PC-3 (cell line): ENCODE results near the gene GGT5. TPM values are rescaled to one million over a fixed set of nuclear protein-coding genes. Genes with fewer than 3 reads are reported as not detected.

ENCODE experiments used
- ATAC-seq: fragments of 200-7000 bp; cut with Tn5 transposase; 2 replicates; pipeline ENCODE4 v1.9.1; 2020; ENCODE audit warnings: mild to moderate bottlenecking, moderate library complexity
- BruUV-seq: library from RNA; stranded (reverse); fragments of 400-500 nt; replicated peaks from 2 replicates; lab custom pipeline; 2021; lab: Mats Ljungman, UMichigan
- CTCF ChIA-PET: fragments of 300-600 bp; sonication (Branson Sonifier 250); formaldehyde crosslinking; loops from one replicate; lab custom pipeline; 2022; ENCODE audit warnings: antibody characterized with exemption; lab: Charles Lee
- POLR2A ChIA-PET: fragments of 300-600 bp; sonication (Branson Sonifier 250); formaldehyde crosslinking; loops from one replicate; lab custom pipeline; 2022; ENCODE audit warnings: antibody characterized with exemption; ENCODE audit not compliant: unreplicated experiment; lab: Charles Lee
- DNase-seq: peaks from one replicate; pipeline ENCODE4 v3.0.0-alpha.2; 2015
- H2AFZ ChIP-seq: fragments of 300-600 bp; sonication (generic); 2 replicates; pipeline ENCODE4 v1.6.0; 2016; ENCODE audit warnings: antibody characterized with exemption, low read length
- H3F3A ChIP-seq: fragments of 300-600 bp; sonication (generic); one replicate; pipeline ENCODE4 v1.6.0; 2017; ENCODE audit warnings: antibody characterized with exemption, low read length, control low read depth, mild to moderate bottlenecking; ENCODE audit not compliant: unreplicated experiment
- H3K27ac ChIP-seq: fragments of 300-600 bp; sonication (generic); 2 replicates; pipeline ENCODE4 v1.5.1; 2016; ENCODE audit warnings: mild to moderate bottlenecking, low read length
- H3K27me3 ChIP-seq: fragments of 300-600 bp; sonication (generic); 2 replicates; pipeline ENCODE4 v1.6.1; 2016; ENCODE audit warnings: low read length, mixed read lengths
- H3K36me3 ChIP-seq: fragments of 300-600 bp; sonication (generic); 2 replicates; pipeline ENCODE4 v1.6.1; 2016; ENCODE audit warnings: low read depth, mixed run types, low read length, mixed read lengths
- H3K4me1 ChIP-seq: fragments of 300-600 bp; sonication (generic); 2 replicates; pipeline ENCODE4 v1.5.1; 2016; ENCODE audit warnings: low read length; ENCODE audit not compliant: insufficient read depth
- H3K4me2 ChIP-seq: fragments of 300-600 bp; sonication (generic); 2 replicates; pipeline ENCODE4 v1.6.0; 2016; ENCODE audit warnings: low read length
- H3K4me3 ChIP-seq: fragments of 300-600 bp; sonication (generic); 2 replicates; pipeline ENCODE4 v1.5.1; 2016; ENCODE audit warnings: mild to moderate bottlenecking, low read length, mixed read lengths
- H3K79me2 ChIP-seq: fragments of 300-600 bp; sonication (generic); 2 replicates; pipeline ENCODE4 v1.6.1; 2017; ENCODE audit warnings: low read length, mixed read lengths
- H3K9ac ChIP-seq: fragments of 300-600 bp; sonication (generic); 2 replicates; pipeline ENCODE4 v1.6.0; 2016; ENCODE audit warnings: mild to moderate bottlenecking, low read length
- H3K9me2 ChIP-seq: fragments of 300-600 bp; sonication (generic); replicated peaks from 2 replicates; pipeline ENCODE4 v1.6.1; 2016; ENCODE audit warnings: mixed run types, low read length, mixed read lengths
- H3K9me3 ChIP-seq: fragments of 300-600 bp; sonication (generic); 2 replicates; pipeline ENCODE4 v1.6.1; 2016; ENCODE audit warnings: low read length, mixed read lengths
- H4K20me1 ChIP-seq: fragments of 300-600 bp; sonication (generic); 2 replicates; pipeline ENCODE4 v1.6.1; 2016; ENCODE audit warnings: low read length, mixed read lengths
- EZH2 ChIP-seq: fragments of 300-600 bp; sonication (generic); IDR thresholded peaks from one replicate; pipeline ENCODE4 v1.6.1; 2017; ENCODE audit warnings: antibody characterized with exemption, mild to moderate bottlenecking, low read length; ENCODE audit not compliant: unreplicated experiment
- intact Hi-C: fragments of 100-400 bp; cut with micrococcal nuclease; formaldehyde crosslinking; loops from 2 replicates; pipeline ENCODE4 v1.9.0; 2023
- total RNA-seq: library from RNA; depleted of rRNA; stranded (reverse); fragments of >200 nt; gene quantifications from 2 replicates; pipeline ENCODE4 v1.2.3, GENCODE V29; 2014; rRNA removed
- TF ChIP-seq, protein P1 (sequence below): fragments of 300-600 bp; sonication (generic); conservative IDR thresholded peaks from 2 replicates; pipeline ENCODE4 v1.5.1; 2017; ENCODE audit warnings: antibody characterized with exemption, low read depth, mild to moderate bottlenecking, low read length

Gene GGT5
- total RNA-seq, 1 experiment from 2014 or later, result 0.04 TPM

DNA sequence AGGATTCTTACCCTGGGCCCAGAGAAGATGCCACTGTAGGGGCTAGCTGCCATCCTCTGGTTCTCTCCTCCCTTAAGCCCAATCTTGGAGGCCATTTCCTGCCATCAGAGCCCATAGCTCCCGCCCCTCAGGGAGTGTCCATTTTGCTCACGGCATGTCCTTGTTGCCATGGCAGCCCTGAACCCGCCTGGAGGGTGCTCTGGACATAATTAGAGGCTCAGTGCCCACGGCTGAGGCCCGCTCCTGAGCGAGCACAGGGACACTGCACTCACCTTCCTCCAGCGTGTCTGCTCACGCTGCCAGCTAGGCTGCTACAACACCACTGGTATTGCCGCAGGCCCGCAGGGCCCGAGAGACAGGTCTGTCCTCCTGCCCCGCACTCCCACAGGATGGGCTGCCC lies 74.7 kb downstream of the GGT5 start:
- POLR2A ChIA-PET, result no interaction called here

More for the DNA sequence above, 74.7 kb downstream of the GGT5 start:
- Histone ChIP-seq H3K27me3 (no peaks in the 10 kb centered on the region), H4K20me1 (no peaks in the 10 kb centered on the region), H2AFZ (no peak overlapping the region), H3K36me3 (no peaks in the 10 kb centered on the region), H3K9me3 (no peaks in the 10 kb centered on the region), H3K27ac (no peak overlapping the region), H3K9me2 (no peaks in the 10 kb centered on the region), H3K4me1 (peaks cover 6% of the 10 kb centered on the region; the same call in 1 of the 2 replicates), H3K4me3 (no peak overlapping the region), H3K9ac (no peak overlapping the region), H3F3A (no peaks in the 10 kb centered on the region), H3K79me2 (no peaks in the 10 kb centered on the region), H3K4me2 (no peak overlapping the region)
- ATAC-seq (no peak), DNase-seq (no peak)
- TF ChIP-seq EZH2, result no peak
- TF ChIP-seq, protein P1, sequence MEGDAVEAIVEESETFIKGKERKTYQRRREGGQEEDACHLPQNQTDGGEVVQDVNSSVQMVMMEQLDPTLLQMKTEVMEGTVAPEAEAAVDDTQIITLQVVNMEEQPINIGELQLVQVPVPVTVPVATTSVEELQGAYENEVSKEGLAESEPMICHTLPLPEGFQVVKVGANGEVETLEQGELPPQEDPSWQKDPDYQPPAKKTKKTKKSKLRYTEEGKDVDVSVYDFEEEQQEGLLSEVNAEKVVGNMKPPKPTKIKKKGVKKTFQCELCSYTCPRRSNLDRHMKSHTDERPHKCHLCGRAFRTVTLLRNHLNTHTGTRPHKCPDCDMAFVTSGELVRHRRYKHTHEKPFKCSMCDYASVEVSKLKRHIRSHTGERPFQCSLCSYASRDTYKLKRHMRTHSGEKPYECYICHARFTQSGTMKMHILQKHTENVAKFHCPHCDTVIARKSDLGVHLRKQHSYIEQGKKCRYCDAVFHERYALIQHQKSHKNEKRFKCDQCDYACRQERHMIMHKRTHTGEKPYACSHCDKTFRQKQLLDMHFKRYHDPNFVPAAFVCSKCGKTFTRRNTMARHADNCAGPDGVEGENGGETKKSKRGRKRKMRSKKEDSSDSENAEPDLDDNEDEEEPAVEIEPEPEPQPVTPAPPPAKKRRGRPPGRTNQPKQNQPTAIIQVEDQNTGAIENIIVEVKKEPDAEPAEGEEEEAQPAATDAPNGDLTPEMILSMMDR, result no peak
- CTCF ChIA-PET, result no interaction called here
- no TSS peak for BruUV-seq
- intact Hi-C loops, result loop anchor here (10.0 kb wide), 1 partner anchor 215 kb away; no protein-coding TSS in a partner anchor

Other genes with a start within 250 kb of the GGT5 start
- gene GSTT4, start 239.6 kb downstream of the GGT5 start, total RNA-seq, result not detected in 2 replicates
- gene CABIN1, start 233.8 kb downstream of the GGT5 start, total RNA-seq, result 37.3 and 41.1 TPM in 2 replicates
- gene SUSD2, start 63.6 kb downstream of the GGT5 start, total RNA-seq, result 1.3 and 1.6 TPM in 2 replicates
- 14.1 and 15.1 TPM in 2 replicates for gene SPECC1L, start 25.7 kb upstream of the GGT5 start, total RNA-seq
- 0.92 and 1.7 TPM in 2 replicates for gene ADORA2A, start 182.5 kb upstream of the GGT5 start, total RNA-seq